WI38 (cell line): ENCODE data around the gene DBNDD1.

Experiments used
- H3K4me3 ChIP-seq: 2 replicates; pipeline ENCODE4 v1.5.1; 2011; ENCODE audit warnings: low read depth, mild to moderate bottlenecking, control low read depth, low read length
- CTCF ChIP-seq: IDR thresholded peaks from 2 replicates; pipeline ENCODE4 v1.5.1; 2012; ENCODE audit warnings: low read depth, mild to moderate bottlenecking, control low read depth, low read length

DBNDD1 gene

GRCh38 chr16:89965447-89966225 is 53.6 kb downstream of the DBNDD1 start:
- no peak for TF ChIP-seq CTCF
- no peak overlapping the region for H3K4me3 ChIP-seq

- TF ChIP-seq CTCF, result no peak
- H3K4me3 ChIP-seq, result no peak overlapping the region
Measured at GRCh38 chr16:89964201-89964600, 55.1 kb downstream of the DBNDD1 start.

- TF ChIP-seq CTCF, result no peak
Measured at GRCh38 chr16:89962754-89963498, 56.3 kb downstream of the DBNDD1 start.

GRCh38 chr16:89961920-89962319 is 57.3 kb downstream of the DBNDD1 start:
- no peak overlapping the region for H3K4me3 ChIP-seq
- TF ChIP-seq CTCF, result no peak

More at GRCh38 chr16:89962754-89963498, 56.3 kb downstream of the DBNDD1 start:
- no peak overlapping the region for H3K4me3 ChIP-seq

- TF ChIP-seq CTCF, result no peak
Measured at GRCh38 chr16:89960966-89961365, 58.3 kb downstream of the DBNDD1 start.

GRCh38 chr16:89958596-89958995 is 60.7 kb downstream of the DBNDD1 start:
- TF ChIP-seq CTCF, result no peak
- H3K4me3 ChIP-seq, result no peak overlapping the region

More at GRCh38 chr16:89960966-89961365, 58.3 kb downstream of the DBNDD1 start:
- H3K4me3 ChIP-seq, result no peak overlapping the region

- H3K4me3 ChIP-seq, result no peak overlapping the region
- no peak for TF ChIP-seq CTCF
Measured at GRCh38 chr16:89958068-89958467, 61.2 kb downstream of the DBNDD1 start.
